NCI-H2171 (cell line): ENCODE data around the gene URB1.
"Not testable (repeated sequence)": the region's sequence is repeated elsewhere in the genome, so short reads cannot be mapped to it uniquely, and the experiment has no call there.

Source experiments
- DNase-seq: peaks from one replicate; lab custom pipeline; 2025; lab: John Stamatoyannopoulos, UW

Gene URB1, protein sequence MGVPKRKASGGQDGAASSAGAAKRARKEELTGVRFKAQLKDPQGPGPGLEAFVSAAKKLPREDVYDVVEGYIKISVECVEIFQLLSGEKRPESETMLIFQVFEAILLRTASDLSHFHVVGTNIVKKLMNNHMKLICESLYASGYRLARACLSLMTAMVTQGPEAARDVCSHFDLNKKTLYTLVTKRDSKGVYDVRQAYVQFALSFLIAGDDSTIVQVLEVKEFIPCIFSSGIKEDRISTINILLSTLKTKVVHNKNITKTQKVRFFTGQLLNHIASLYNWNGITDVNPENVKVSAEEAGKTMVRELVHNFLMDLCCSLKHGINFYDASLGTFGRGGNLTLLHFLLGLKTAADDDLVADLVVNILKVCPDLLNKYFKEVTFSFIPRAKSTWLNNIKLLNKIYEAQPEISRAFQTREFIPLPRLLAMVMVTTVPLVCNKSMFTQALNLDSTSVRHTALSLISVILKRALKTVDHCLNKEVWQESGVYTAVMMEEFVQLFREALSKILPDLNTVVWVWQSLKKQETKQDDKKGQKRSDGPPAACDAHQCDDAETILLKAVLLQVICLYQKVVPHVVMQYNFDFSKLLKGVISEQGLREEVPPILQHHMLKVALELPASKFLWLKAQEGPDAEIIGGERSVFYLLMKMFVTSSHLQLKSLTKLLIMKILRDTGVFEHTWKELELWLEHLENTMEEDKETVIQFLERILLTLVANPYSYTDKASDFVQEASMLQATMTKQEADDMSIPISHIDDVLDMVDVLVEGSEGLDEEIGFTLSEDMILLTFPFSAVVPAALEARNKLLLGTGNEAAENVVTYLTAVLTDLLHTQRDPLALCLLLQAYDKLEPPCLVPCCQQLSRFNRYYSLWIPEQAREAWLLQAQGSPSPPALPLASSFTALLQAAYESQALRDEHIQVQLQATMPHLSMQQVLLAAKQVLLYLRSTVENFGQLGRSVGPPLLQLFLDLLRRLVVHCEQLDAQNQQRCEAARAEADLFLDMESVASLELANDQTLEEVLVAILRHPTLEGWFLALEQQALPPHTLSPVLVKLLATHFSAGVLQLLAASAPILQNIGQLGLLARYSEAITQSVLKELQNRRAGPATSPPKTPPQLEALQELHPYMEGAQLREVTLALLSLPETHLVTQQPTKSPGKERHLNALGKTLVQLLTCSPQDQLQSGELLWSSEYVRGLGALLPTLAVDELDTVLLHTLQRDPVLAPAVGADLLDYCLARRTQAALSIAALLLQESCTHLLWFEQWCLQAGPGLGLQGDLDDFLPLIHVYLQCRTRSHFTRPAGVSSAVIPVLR (N-terminal part only)

DNA sequence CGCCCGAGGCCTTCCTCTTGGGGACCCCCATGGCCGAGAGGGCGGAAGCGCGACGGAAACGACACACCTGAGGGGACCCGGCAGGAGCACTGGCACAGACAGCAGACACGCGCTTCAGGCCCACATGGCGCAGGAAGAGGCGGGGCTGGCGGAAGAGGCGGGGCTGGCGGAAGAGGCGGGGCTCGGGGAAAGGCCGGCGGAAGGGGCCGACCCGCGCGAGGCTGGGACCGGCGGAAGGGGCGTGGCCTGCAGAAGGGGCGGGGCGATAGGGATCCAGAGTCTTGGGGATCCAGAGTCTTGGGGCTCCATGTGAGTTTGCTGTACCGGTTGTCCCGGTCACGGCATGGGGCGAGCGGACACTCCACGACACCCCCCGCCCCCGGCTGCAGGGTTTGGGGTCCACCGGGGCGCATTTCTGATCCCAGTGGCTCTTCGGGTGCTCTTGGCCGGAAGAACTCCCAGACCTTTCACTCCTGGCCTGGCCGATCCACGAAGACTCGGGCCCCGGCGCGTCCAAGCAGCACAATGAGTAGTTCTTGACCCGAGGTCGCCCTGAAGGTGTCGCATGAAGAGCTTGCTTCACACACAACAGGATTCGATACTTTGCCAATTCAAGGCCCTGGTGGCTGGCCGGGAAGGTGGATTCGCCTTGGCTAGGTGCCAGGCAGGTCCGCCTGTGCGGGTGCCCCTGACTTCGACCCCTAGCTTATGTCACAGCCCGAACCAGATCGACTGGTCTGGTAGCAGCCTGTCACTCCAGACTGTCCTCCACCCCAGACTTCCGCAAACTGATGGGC, at the start of gene URB1:
Gene URB1, minus strand, starts transcription at position 133 of the 797 bp plus-strand sequence. Its CDS starts 102 bp downstream, at position 31.
- peak; percentile 87 for DNase-seq

DNA sequence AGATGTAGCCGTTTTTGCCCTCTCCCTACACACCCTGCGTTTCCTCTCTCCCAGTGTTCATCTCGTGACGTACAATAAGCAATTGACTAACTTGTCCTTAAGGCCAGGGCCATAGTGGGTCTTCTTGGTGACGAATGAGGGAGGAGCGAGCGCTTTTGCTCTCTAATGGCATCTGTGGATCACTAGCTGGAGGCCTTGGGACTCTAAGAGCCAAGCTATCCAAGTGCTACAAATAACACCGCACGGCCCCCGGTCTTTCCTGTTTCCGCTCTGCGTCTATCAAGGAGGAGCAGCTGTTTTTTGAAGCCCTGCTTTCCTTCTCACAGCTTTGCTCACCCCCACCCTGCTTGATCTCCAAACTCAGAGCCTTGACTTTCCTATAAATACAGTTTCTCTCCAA, 44.9 kb upstream of the URB1 start:
- DNase-seq: no peak

DNA sequence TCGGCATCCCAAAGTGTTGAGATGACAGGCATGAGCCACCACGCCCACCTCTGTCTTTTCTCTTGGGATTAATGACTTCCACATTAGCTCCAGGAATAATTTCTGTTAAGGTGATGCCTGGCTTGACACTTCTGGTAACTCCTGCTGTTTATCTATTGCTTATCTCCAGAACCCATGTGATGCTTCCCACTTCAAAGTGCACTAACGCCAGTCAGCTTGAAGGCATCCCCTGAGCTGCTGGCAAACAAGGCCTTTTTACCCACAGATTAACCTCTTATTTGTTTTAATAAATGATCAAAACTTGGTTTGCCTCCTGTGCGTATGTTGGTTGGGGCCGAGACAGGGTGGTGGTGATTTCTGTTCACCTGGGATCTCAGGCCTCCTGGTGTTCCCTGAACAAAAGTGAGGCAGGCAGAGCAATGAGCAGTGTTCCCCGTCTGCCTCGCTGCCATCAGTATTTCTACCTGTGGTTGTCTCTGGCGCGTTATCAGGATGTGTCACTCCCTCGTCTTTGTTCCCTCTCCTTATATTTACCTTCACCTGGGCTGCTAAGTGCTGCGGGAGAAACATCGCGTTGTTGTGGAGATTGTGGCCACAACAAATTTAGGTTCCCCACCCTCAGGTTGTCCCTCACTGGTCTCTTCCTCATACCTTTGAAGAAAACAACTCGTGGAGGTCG, 40.3 kb upstream of the URB1 start:
- not testable (repeated sequence) for DNase-seq

DNA sequence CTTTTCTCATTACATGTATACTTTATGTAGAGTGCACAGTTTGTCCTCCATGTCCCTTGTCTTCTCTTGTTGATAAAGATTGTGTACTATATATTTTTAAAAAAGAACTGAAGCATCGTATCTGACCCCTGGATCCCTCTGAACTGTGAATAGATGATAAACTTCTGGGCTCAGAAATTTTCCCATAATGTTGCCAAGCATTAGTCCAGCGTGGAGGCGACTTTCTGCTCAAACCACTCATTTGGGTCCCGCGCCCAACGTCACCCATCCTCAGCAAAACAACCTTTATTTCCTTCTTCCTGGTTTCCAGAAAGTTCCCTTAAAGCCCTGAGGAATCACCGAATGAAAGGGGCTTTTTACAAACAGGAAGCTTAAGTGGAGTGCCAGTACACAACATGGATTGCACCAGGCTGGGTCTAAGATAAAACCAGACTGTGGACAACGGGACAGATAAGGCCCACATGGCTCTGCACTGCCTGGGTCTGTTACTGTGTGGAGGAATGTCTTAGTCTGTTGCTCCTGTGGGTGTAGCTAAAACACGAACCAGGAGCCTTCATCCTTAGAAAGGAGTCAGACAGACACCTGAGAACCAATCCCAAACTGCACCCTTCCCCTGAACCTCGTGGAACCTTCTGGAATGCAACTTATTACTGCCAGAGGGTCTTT, 35.3 kb upstream of the URB1 start:
- no peak for DNase-seq

DNA sequence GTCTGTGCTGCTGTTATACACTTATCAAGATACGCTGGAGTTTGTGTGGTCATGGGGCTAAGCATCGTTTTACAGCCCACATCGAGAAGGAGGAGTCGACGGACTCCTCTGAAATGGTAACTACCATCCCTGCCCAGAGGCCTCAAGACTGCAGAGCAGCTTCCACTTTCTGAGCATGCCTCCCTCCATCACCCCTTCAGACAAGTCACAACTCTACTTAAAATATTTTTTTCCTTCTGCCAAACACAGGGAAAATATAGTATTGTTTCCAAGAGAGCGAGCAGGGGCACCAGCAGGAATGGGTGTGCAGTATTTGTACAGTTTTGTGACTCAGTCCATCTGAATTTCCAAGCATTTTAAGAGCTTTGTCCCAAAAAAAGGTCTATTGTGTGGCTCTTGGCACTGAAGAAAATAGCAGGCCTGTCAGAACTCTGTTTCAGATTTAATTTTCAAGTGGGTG, 33.8 kb upstream of the URB1 start:
- DNase-seq: no peak

DNA sequence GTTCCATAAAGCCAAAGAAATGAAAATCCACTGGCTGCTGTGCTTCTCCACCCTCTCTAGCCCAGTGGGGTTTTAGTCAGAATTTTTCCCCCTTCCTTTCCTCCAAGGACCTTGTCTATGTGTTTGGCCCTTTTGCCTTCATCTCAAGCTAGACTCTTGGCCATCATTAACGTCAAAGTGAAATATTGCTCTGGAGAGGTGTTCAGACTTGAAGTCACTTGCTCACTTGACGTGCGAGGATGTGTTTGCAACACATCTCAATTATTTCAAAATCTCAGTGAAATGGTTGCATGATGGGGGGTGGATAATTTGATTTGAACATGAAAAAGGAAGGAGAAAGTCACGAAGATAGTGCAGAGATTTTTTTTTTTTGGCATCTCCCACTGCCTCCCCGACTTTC, 33.3 kb upstream of the URB1 start:
- no peak for DNase-seq

DNA sequence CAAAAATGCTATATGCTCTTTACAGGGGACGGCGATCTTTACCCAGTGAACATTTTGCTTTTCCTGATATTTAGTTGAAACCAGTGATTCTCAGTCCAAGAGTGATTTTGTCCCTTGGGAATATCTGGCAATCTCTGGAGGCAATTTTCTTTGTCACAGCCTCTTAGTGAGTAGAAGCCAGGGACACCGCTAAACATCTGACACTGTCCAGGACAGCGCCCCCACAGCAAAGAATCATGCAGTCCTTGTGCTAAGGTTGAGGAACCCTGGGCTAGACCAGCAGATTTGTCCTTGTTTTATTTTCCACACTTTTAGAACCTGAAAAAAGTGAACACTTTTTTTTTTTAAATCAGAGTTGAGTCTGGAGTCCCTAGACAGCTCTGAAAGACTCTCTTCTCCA, 32.8 kb upstream of the URB1 start:
- no peak for DNase-seq

DNA sequence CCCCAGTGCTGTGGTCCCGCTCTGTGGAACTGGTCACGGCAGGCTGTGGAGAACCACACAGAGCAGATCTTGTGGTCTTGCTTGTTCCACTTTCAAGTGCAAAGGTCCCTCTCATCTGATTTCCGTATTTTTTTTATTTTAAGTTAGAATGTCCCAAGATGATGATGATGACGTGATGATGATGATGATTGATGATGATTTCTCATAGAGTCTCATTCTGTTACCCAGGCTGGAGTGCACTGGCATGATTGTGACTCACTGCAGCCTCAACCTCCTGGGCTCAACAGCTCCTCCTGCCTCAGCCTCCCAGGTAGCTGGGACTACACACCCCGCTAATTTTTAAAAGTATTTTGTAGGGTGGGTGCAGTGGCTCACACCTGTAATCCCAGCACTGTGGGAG, 31.9 kb upstream of the URB1 start:
- no peak for DNase-seq

DNA sequence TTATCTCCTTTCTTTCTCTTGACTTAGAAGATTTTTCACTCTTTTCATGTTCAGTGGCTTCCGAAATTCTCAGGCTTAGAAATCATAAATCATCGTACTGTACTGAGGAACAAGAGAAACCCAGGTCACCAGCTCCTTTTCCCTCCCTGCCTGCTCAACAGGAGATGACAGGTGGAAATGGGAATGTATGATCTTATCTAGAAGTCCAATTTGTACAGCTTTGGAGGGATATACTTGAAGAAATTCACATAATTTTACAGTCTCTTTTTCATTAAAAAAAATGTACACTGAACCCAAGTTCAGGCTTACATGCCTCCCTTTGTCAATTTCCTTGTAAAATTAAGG, 31.4 kb upstream of the URB1 start:
- no peak for DNase-seq

DNA sequence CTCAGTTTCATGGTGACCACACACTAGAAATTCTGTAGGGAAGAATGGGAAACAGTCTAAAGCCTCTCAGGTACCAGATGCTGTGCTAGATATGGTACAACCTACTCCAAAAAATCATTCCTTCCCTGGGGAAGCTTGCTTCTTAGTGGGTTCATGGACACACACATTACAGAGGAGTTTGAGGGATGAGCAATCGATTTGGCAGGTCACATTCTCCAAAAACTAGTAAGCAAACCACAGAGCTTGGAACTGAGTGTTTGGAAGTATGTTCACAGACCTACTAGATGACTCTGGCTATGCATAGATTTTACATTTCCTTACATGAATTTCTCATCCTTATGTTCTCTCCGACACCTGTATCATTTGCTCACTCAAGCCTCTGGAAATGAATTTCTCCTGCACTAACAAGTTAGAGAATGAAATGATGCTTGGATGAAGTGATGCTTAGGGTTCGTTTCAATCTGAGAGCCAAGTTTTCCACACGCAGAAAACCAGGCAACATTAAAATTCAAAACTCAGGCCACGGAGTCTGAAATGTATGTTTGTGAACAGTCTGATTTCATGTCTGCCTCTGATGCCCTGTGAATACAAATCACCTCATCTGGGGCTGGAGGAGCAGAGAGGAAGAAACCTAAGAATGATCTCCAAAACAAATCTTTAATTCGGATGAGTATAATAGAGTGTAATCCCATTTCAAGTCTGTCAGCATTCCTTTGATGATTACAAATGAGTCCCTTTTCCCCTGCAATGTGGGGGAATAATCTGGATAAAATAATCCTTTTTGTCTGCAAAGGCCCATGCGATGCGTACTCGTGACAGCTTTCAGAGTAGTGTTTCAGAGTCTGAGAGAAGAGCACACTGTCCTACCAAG, 30.7 kb upstream of the URB1 start:
- DNase-seq: no peak

DNA sequence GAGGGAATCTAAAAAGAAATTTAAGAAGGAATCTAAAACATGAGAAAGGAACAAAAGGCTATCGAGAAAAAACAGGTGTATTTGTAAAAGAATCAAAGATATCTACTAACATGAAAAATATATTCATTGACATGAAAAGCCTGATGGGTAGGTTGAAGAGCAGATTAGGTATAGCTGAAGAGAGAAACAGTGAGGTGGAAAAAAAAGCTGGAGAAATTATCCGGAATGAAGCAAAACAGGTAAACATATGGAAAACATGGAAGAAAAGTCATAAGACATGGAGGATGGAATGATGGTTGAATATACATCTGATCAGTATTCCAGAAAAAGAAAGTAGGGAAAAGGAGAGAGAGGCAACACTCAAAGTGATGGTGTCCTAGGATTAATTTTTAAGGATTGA, 29.3 kb upstream of the URB1 start:
- DNase-seq: no peak

DNA sequence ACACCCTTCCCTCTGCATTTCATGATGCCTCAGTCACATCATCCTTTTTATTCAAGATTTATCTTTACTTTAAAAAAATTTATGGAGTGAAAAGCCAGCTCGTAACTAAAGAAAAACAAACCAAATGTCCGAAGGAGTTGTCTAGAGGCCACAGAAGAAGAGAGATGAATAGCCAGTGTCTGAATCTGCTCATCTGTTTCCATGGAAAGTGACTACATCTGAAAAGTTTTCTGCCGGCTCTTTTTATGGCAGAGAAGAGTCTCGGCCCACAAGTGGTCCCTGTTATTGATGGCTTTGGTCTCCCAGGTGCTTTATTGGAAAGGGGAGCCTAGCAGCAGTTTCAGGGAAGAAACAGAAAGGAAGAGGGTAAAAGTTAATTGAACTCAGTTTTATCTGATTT, 25.3 kb upstream of the URB1 start:
- DNase-seq: no peak

DNA sequence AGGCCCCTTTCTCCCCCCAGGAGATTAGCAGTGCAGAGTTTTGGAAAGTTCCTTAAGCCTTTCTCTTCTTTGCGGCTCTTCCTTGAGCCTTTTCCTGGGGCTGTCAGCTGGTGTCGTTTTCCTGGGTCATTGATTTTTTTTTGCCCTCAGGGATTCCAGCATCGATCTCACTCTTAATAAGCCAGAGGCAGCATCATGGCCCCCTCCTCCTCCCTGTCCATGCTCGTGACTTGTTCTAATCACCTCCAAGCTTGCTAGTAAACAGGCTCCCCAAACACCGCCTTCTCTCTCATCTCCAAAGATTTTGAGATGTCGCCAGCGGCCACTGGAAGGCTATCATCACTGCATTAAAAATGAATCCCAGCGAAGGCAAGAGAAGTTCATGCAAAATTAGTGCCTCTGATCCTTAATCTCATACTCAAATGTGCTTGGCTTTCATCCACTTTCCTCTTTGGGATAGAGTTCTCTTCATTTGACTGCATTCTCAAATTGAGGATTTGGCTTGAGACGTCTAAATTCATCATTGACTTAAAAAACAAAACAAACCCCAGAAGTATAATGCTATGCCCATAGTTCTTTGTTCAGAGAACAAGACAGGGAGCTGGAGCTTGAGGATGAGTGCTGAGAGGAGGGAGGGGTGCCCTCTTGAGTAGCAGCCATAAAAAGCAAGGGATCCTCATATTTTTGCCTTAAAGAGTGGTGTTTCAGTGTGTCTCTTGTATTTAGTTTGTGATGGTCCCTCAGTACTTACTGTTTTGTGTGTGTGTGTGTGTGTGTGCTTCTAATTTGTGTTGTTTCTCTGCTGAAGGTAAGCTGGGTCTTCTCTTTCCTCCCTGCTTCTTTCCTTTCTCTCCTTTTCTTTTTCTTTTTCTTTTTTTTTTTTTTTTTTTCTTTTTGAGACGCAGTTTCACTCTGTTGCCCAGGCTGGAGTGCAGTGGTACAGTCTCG, 22.9 kb upstream of the URB1 start:
- no peak for DNase-seq

DNA sequence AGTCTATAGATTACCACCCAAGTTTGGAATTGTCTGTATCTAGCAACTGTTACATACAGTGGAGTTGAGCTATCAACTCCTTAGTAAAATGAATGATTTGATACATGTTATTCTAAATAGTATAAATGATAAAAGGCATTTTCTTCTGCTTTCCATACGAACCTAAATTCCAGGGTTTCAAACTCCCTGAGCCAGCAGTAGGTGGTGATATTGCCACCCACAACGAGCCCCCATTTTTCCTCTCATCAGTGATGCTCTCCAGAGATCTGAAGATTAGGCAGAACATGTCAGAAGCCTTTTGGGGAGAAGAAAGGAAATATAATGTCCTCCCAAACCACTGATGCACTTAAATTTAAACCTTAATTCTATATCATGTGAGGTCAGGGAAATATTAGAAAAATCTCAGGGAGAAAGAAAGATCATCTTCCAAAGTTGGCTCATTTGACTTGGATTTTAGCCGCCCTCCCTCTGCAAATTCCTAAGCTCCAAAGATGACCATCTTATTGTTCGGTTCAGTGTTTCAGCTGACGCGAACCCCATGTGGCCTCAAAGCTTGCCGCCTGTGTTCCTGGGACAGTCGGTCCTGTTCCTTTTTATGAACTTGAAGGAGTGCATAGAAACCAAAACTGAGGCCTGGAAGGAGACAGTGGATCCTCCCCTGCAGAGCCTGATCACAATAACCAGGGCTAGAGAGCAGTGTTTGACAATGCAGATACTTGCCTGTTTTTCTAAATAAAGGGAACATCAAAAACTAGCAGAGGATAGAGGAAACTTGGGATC, 22.0 kb upstream of the URB1 start:
- DNase-seq: no peak

DNA sequence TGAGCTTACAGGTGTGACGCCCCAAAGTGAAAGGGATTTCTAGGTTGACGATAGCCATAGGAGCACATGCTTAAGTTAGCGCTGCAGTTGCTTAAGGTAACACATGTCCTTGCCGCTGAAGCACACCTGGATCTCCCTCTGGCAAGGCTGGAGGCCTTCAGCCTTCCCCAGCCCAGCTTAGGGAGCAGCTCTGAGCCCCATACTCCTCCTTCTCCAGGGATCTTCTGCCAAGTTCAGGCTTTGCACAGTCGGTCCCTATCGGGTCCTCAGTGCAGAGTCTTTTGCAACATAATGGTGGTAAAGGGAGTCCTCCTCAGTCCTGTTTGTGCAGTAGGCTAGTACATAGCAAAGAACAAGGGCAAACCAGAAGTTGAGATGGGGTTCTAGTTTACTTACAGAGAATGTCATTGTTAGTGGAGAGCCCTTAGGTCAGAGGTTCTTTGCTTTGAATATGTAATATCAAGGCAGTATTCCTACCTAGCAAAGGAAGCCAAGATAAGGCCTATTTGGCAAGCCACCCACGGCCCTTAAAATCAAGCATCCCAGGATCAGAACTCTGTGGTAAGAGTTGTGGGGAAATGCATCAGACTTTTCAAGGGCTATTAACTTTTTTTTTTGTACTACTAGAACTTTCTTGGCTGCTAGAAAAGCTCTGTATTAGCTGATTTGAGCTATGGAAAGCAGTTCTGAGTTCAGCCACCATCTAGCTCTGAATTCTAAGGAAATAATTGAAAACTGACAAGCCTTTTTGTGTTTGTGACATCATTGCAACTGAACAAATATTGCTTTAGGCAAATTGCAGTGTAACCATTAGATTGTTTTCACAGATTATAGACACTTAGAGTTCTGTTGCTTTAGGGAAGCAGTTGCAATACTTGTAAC, 21.1 kb upstream of the URB1 start:
- no peak for DNase-seq

DNA sequence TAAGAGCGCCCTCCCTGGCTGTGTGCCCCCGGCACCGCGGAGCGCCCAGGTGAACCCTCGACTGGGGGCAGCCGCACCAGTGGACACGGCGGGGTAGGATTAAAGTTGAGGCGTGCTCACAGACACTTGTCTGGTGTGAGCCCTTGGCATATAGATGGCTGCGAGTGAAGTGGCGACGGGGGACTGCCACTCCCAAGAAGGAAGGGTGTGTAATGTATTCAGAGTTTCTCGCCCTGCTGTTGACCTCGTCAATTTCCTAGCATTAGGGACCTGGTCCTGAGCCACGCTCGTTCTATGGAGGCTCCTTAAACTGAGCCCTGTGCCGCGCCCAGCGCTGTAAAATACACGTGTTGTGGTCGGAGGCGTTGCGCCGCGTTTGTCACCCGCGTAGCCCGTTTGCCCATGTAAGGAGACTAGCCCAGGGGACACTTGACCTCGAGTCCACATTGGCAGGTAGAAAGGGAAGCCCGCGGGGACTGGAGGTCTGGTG, 20.2 kb upstream of the URB1 start:
- DNase-seq: no peak
